Astrocyte (in vitro differentiated cells and primary cell): ENCODE data around the gene KPNA6.

Experiments
- CTCF ChIP-seq: IDR thresholded peaks from 2 replicates; pipeline ENCODE4 v1.5.1; 2011; ENCODE audit warnings: low read depth, mild to moderate bottlenecking, inconsistent platforms, low read length, moderate library complexity; ENCODE audit not compliant: insufficient read depth
- EZH2 ChIP-seq: IDR thresholded peaks from 2 replicates; pipeline ENCODE4 v1.6.1; 2012; ENCODE audit warnings: mild to moderate bottlenecking, low read length, inconsistent platforms; ENCODE audit not compliant: insufficient read depth

DNA sequence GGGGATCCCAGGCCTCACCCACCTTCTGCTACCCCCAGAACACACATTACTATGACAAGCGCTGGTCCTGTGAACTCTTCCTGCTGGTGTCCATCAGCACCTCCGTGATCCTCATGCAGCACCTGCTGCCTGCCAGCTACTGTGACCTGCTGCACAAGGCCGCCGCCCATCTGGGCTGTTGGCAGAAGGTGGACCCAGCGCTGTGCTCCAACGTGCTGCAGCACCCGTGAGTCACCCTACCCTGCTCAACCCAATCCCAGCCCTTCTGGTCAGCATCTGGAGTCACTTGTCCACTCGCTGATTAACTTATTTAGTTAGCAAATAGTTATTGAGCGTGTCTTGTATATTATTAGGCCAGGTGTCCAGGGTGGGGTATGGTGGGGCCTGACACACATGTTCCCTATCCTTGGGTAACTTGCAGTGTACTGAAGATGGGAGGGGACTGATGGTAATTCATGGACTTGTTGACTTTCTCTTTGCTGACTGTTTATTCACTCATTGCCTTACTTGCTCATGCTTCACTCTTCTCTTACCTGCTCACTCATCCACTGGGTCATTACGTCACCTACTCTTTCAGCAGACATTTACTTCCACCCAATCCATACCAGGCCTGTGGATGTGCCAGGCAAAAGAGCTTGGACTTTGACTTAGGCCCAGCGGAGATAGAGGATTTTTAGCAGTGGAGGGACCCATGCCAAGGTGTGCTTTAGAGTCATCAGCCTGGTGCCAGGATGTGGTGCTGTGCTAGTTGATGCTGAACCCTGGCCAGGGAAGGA lies 12.9 kb upstream of the KPNA6 start:
- TF ChIP-seq CTCF (no peak), EZH2 (no peak)
